Heart left ventricle (tissue), 13 donors: ENCODE data around the gene AGRN.

ENCODE experiments used
- POLR2A ChIP-seq, 2 donors: fragments of 450-650 bp; IDR thresholded peaks; one replicate each; pipeline ENCODE4 v1.6.1; 2017; ENCODE audit warnings: antibody characterized with exemption in 2 of 2, mild to moderate bottlenecking in 2 of 2, moderate library complexity in 2 of 2
- TF ChIP-seq, protein P1 (sequence below), 12 donors: fragments of 200-600 bp; sonication (generic) in 4 of 12; IDR thresholded peaks; one replicate each; pipeline versions ENCODE4 v1.5.0 to v1.8.0; 2018 to 2022; ENCODE audit warnings: antibody characterized with exemption in 12 of 12, mild to moderate bottlenecking in 5 of 12
- donor health status: ischemic (EF 13 %, LVEDD 7.1; RV severe dilation, severe dysfunction).
- donor health status: DM: no; HTN: yes; CAD: no.
- donor health status: DM: no; HTN: no; CAD: no.
- donor health status: ischemic (EF 25% LVEDD 6.9; RV normal size, moderate dysfunction).
- donor health status: ischemic (EF 25% LVEDD 5.7; RV mildly dilated, moderate dysfunction).
- donor health status: ischemic (EF 35%, LVEDD 5.7; RV mildly dilated, moderate dysfunction).
- donor health status: nonischemic (EF 11% LVEDD 7.7; RV severe dilation, severe dysfunction).
- donor health status: DM: yes; HTN: yes; CAD: no.
- donor health status: PGD.
- donor health status: ischemic (EF 29% LVEDD 5.4; RV normal size, mild dysfunction).
- donor health status: nonischemic (EF 23%, LVEDD 6.1; RV moderate dilation, normal function).

GRCh38 chr1:1022302-1023009, 2.5 kb downstream of the AGRN start:
- TF ChIP-seq, protein P1, sequence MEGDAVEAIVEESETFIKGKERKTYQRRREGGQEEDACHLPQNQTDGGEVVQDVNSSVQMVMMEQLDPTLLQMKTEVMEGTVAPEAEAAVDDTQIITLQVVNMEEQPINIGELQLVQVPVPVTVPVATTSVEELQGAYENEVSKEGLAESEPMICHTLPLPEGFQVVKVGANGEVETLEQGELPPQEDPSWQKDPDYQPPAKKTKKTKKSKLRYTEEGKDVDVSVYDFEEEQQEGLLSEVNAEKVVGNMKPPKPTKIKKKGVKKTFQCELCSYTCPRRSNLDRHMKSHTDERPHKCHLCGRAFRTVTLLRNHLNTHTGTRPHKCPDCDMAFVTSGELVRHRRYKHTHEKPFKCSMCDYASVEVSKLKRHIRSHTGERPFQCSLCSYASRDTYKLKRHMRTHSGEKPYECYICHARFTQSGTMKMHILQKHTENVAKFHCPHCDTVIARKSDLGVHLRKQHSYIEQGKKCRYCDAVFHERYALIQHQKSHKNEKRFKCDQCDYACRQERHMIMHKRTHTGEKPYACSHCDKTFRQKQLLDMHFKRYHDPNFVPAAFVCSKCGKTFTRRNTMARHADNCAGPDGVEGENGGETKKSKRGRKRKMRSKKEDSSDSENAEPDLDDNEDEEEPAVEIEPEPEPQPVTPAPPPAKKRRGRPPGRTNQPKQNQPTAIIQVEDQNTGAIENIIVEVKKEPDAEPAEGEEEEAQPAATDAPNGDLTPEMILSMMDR (IDR thresholded peaks at IDR 0.05), result no peak
- TF ChIP-seq POLR2A (IDR thresholded peaks at IDR 0.05), result no peak
